K562 (cell line): ENCODE measurements around the gene SORT1. TPM values are rescaled to one million over a fixed set of nuclear protein-coding genes. Genes with fewer than 3 reads are reported as not detected.

ENCODE experiments used
- BACH1 ChIP-seq: fragments of 200-800 bp; sonication (Bioruptor generic); IDR thresholded peaks from 2 replicates; pipeline ENCODE4 v1.6.1; 2016; ENCODE audit warnings: missing genetic modification characterization, missing compliant biosample characterization
- BCOR ChIP-seq: fragments of 450-650 bp; IDR thresholded peaks from 2 replicates; pipeline ENCODE4 v1.6.1; 2016
- CBX5 ChIP-seq: IDR thresholded peaks from 2 replicates; pipeline ENCODE4 v1.6.1; 2014; ENCODE audit warnings: low read depth, borderline replicate concordance
- ELF4 ChIP-seq: fragments of 450-650 bp; formaldehyde crosslinking; IDR thresholded peaks from 2 replicates; pipeline ENCODE4 v1.4.0; 2022; ENCODE audit warnings: missing genetic modification characterization
- EP300 ChIP-seq: IDR thresholded peaks from 2 replicates; pipeline ENCODE4 v1.6.1; 2012; ENCODE audit warnings: low read length, improper control_type of control experiment
- FIP1L1 ChIP-seq: fragments of 200-400 bp; formaldehyde crosslinking; IDR thresholded peaks from 2 replicates; pipeline ENCODE4 v1.6.1; 2018; ENCODE audit warnings: mild to moderate bottlenecking, low read depth, low read length; ENCODE audit not compliant: poor library complexity, severe bottlenecking
- MXD1 ChIP-seq: fragments of 250-450 bp; sonication (Bioruptor Pico); IDR thresholded peaks from 2 replicates; pipeline ENCODE4 v1.8.0; 2021; ENCODE audit warnings: borderline replicate concordance, mild to moderate bottlenecking, moderate library complexity; ENCODE audit not compliant: poor library complexity, severe bottlenecking
- PCBP1 ChIP-seq: fragments of 200-400 bp; formaldehyde crosslinking; IDR thresholded peaks from 2 replicates; pipeline ENCODE4 v1.6.1; 2018; ENCODE audit warnings: mild to moderate bottlenecking, low read depth, low read length; ENCODE audit not compliant: poor library complexity, severe bottlenecking
- PHF20 ChIP-seq: fragments of 450-650 bp; IDR thresholded peaks from 2 replicates; pipeline ENCODE4 v1.6.1; 2018; ENCODE audit not compliant: partially characterized antibody
- POLR2G ChIP-seq: fragments of 200-400 bp; formaldehyde crosslinking; IDR thresholded peaks from 2 replicates; pipeline ENCODE4 v1.6.1; 2017; ENCODE audit warnings: low read depth, mild to moderate bottlenecking, antibody characterized with exemption, low read length, moderate library complexity
- PRDM10 ChIP-seq: fragments of 450-650 bp; IDR thresholded peaks from 2 replicates; pipeline ENCODE4 v1.6.1; 2018; ENCODE audit not compliant: partially characterized antibody
- SLC30A9 ChIP-seq: fragments of 250-450 bp; sonication (Bioruptor Pico); IDR thresholded peaks from 2 replicates; pipeline ENCODE4 v1.8.0; 2022; ENCODE audit warnings: mild to moderate bottlenecking, moderate library complexity
- ZEB2 ChIP-seq: fragments of 450-650 bp; IDR thresholded peaks from 2 replicates; pipeline ENCODE4 v1.6.1; 2016
- ZNF384 ChIP-seq: IDR thresholded peaks from 2 replicates; pipeline ENCODE4 v1.6.1; 2012; ENCODE audit warnings: low read depth, low read length, improper control_type of control experiment
- polyA plus RNA-seq, 8 experiments: library from polyadenylated mRNA; depleted of rRNA in 4 of 8; stranded (reverse) in 5 of 8; unstranded in 3 of 8; fragments of >200 nt; fragmentation: Nextera tagmentation in 2 of 8; fragmentation: Illumina TruSeq in 1 of 8; extraction: Ambion mirVana in 2 of 8; extraction: Trizol in 1 of 8; gene quantifications; 2 replicates each; pipeline versions ENCODE4 v1.2.1 to v1.2.3, GENCODE V29; 2011 to 2014; ENCODE audit warnings: inconsistent platforms in 1 of 8, missing spikeins in 1 of 8
- total RNA-seq, 7 experiments: library from RNA; depleted of rRNA in 6 of 7; stranded (reverse); fragments of >200 nt in 6 of 7; fragmentation: Illumina TruSeq in 2 of 7; extraction: Trizol in 2 of 7; gene quantifications; 2 replicates each; pipeline versions ENCODE4 v1.2.1 to v1.2.3, GENCODE V29; 2011 to 2021; ENCODE audit warnings: low replicate concordance in 1 of 7

Gene SORT1
- total and polyA plus RNA-seq, 9 of the 15 experiments (the other 6 are each of a cell fraction or from before 2014, with no cell fraction given): 27.4 to 112 (median 65.0) TPM

- TF ChIP-seq ZEB2: no peak
- no peak for TF ChIP-seq SLC30A9 (CRISPR knock-in tag)
- TF ChIP-seq PCBP1: no peak
- TF ChIP-seq POLR2G: no peak
- no peak for TF ChIP-seq ZNF384
- no peak for TF ChIP-seq ELF4 (CRISPR knock-in tag)
- no peak for TF ChIP-seq BACH1 (tag)
- TF ChIP-seq BCOR: no peak
- TF ChIP-seq FIP1L1: no peak
- TF ChIP-seq MXD1 (CRISPR knock-in tag): no peak
- TF ChIP-seq PHF20: no peak
- TF ChIP-seq CBX5: no peak
- TF ChIP-seq EP300: no peak
- no peak for TF ChIP-seq PRDM10
Measured at GRCh38 chr1:109304226-109304920, 93.3 kb downstream of the SORT1 start (continued).
